Ovary (tissue), 3 donors: Measurements from ENCODE around the gene MAST3.

Experiments used
- EP300 ChIP-seq: sonication (generic); formaldehyde crosslinking; IDR thresholded peaks from one replicate; pipeline ENCODE4 v1.6.1; 2017; ENCODE audit warnings: antibody characterized with exemption
- POLR2A ChIP-seq: fragments of 450-650 bp; IDR thresholded peaks from one replicate; pipeline ENCODE4 v1.6.1; 2017; ENCODE audit warnings: antibody characterized with exemption, mild to moderate bottlenecking, moderate library complexity
- TF ChIP-seq, protein P1 (sequence below), 3 donors: fragments of 450-650 bp in 2 of 3; fragments of 200-600 bp in 1 of 3; IDR thresholded peaks; one replicate each; pipeline versions ENCODE4 v1.5.1 to v1.8.0; 2016 to 2022; ENCODE audit warnings: antibody characterized with exemption in 3 of 3, mild to moderate bottlenecking in 1 of 3
- donor health status: DM: no; HTN: no; CAD: no.

GRCh38 chr19:18147396-18147795 is 49.8 kb downstream of the MAST3 start:
- TF ChIP-seq, protein P1, sequence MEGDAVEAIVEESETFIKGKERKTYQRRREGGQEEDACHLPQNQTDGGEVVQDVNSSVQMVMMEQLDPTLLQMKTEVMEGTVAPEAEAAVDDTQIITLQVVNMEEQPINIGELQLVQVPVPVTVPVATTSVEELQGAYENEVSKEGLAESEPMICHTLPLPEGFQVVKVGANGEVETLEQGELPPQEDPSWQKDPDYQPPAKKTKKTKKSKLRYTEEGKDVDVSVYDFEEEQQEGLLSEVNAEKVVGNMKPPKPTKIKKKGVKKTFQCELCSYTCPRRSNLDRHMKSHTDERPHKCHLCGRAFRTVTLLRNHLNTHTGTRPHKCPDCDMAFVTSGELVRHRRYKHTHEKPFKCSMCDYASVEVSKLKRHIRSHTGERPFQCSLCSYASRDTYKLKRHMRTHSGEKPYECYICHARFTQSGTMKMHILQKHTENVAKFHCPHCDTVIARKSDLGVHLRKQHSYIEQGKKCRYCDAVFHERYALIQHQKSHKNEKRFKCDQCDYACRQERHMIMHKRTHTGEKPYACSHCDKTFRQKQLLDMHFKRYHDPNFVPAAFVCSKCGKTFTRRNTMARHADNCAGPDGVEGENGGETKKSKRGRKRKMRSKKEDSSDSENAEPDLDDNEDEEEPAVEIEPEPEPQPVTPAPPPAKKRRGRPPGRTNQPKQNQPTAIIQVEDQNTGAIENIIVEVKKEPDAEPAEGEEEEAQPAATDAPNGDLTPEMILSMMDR (IDR thresholded peaks at IDR 0.05) = no peak
- no peak for TF ChIP-seq POLR2A
- TF ChIP-seq EP300 = no peak
